Activated CD8-positive, alpha-beta memory T cell treated with anti-CD3 and anti-CD28 coated beads, Interleukin-2, amount 50 U/mL, for 1 hour (primary cell): Measurements from ENCODE around the gene ANK3.

Source experiments
- DNase-seq: peaks from one replicate; pipeline ENCODE4 v3.0.0-alpha.2; 2020; ENCODE audit errors: extremely low read depth

Gene ANK3

DNA sequence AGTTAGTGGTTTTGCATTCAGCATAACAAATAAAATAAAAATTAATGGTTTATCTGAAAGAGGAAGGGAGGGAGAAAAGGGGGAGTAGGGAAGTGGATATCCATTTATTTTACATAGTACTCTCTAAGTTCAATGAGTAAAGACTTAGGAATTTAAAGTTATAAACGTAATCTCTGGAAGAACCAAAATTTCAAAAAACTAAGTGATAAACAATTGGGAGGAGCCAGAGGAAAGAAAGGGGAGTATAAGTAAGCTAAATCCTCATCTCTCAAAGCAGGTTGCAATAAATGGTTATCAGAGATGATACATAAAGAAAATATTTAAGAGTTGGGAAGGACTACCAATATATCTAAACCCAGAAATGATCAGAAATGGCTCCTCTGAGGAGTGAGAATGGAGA lies 46.4 kb downstream of the ANK3 start:
- no peak for DNase-seq

DNA sequence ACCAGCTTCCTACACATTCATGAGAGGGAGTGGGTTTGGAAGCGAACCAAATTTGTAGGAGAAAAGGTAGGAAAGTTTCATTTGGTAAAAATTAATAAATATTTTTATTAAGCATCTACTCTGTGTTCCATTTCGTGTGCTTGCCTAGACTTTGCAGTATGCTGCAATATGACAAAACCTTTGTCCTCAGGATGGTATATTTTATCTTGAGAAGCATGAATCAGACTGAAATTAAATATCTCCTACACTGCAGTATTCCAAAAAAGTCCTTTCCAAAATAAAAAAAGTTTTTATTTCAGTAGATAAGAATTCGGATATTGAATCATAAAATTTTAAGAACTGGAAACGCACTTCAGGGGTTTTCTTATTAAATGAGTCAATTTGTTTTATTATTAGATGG lies 47.7 kb downstream of the ANK3 start:
- no peak for DNase-seq

DNA sequence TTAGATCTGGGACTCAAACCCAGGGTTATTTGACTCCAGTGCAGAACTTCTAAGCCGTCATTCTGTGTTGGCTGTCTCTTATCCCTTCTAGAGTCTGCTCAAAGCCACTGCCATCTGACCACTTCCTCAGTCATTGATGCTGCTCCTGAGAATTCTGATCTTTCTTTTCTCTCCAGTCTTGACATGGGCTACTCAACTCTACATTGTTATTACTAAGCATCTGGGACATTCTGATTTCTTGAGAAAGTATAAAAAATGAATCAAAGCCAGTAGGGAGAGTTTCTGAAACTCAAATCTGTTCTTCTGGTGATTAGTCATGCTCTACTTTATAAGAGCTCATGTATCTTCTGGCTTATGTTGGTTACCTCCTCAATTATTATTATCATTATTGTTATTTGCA lies 48.7 kb downstream of the ANK3 start:
- no peak for DNase-seq

DNA sequence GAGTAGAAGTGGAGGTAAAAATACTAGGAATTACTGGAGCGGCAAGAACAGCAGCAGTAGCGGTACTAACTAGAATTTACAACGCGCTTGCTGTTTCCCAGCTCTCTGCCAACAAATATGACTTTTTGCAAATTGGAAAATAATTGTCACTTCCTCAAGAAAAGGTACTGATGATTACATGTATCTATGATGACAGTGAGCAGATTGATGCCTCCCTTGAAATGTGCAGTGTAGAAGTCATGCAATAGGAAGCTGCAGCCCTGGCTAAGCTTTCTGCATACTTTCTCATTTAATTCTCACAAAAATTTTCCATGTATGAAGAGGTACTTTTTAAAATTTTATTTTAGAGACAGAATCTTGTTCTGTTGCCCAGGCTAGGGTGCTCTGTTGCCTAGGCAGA lies 49.9 kb downstream of the ANK3 start:
- DNase-seq: no peak

DNA sequence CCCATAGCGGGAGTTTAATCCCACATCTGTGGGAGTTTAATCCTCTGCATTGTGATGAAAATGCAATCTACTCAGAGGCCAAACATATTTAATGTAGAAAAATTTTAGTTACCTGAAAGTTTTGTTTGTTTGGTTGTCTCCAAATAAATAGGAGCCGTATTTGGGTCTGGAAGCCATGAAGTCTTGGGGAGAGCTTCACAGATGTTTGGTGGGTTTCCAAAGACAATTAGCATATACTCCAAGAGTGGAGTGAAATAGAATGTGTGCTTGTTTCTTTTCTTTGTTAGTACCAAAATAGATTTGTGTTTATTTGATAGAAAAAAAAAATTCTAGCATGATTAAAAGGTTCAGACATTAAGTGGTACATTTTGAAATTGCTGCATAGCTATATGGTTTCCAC lies 50.9 kb downstream of the ANK3 start:
- no peak for DNase-seq

DNA sequence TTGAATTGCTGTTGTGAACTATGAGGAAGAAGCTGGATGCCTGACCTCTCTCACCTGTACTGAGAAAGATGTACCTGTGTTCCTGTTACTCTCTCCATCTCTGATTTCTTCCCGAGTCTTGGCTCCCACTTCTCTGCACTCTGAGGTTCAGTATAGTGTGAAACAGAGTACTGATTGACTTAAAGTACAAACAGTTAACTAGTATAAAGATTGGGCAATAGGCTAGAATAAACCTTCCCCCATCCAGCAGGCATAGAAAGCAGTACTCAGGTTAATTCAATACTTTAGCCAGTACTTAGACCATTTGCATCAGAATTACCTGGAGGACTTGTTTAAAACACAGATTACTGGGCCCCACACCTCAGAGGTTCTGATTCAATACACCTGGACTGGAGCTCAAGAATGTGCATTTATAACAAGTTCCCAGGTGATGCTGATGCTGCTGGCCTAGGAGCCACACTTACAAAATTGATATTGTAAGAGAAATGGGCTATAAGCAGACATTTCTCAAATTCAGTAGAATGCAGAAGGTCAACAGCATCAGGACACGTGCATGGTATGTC lies 51.6 kb downstream of the ANK3 start:
- DNase-seq: no peak

DNA sequence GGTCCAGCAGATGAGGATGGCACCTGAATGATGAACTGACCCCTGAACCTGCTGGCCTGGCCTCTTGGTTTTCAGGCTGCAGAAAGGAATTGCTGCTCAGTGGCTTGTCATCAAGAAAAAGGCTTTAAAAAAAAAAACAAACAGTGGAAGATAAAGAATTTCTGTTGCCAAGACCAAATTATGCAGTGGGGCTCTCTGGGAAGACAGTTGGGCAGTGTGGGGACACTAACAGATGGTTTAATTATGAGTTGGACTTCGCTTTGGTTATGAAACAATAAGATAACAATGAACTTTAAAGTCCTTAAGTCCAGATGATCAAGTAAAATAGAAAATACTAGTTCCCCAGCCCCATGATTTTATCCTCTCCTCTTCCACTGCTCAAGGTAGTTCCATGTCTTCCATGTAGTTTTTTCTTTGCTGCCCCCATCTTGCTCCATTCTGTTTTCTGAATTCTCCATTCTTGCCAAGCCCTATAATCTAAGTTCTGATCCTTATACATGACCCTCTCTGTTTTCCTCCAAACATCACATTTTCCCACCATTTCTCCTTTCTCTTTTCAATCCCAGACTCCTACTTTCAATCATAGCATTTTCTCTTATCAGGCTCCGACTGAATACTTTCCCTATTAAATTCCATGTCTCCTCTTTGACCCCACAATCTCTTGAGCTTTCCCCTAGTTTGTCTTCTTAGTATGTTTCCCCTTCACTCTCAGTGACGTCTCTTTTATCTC lies 52.6 kb downstream of the ANK3 start:
- no peak for DNase-seq

DNA sequence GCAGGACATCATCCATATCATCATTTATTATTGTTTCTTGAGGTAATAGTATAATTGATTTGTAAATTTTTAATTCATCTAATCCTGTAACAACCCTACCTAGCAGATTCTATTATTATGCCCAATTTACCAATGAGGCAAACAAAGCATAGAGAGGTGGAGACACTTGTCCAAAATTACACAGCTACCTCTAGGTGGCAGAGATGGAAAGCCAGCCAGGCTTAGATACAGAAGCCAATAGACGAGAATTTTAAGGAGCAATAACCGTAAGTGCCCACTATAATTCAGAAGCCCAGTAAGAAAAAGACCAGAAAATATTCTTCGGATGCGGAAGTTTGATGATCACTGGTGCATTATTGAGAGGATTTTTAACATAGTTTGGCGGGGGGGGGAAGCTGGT lies 54.0 kb downstream of the ANK3 start:
- no peak for DNase-seq

DNA sequence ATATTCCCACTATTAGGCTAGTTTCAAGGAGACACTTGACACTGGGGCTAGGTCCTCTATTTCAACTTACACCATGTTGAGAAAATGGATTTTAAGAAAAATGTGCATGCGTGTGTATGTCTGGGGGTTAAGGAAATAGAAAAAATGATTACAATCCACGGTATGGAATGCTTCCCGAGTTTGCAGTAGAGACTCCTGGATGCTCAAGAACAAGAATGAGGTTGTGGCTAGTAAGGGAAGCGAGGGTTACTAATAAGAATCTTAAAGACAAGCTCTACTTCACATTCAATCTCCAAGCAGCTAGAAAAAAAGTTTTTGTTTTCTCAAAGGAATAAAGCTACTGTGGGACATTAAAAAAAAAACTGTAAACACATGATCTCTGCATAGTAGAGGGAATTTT lies 54.7 kb downstream of the ANK3 start:
- DNase-seq: no peak

DNA sequence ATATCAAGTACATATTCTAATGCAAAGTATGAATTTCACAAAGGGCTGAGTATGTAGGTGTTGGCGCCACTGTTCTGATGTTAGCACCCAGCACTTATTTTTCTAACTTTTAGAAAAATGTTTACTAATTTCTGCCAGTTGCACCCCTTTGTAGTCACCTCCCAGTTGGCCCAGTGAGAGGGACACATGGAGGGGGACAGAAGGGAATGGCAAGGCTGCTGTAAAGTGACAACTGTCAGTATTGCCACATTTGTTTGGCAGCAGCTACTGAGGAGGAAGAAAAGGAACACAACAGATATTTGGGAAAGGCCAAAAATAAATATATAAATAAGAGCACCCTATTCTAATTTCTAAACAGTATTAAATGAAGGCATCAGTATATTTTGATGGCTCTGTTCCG lies 57.3 kb downstream of the ANK3 start:
- no peak for DNase-seq

DNA sequence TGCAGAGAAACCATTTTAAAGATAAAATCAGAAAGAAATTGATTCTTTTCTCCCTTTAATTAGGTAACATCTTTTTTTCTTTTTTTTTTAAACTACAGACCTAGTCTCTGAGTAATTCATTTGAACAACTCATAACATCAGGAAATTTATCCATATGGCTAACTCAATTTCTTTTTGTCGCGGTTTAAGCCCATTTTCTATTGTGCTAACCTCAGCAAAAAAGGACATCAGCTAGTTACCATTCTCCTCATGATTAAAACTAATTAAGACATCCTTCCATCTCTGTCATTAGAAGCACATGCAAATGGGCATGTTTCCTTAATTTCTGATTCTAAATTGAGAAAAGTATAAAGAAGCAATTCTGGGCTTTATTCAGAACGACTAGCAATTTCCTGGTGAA lies 57.8 kb downstream of the ANK3 start:
- DNase-seq: no peak

DNA sequence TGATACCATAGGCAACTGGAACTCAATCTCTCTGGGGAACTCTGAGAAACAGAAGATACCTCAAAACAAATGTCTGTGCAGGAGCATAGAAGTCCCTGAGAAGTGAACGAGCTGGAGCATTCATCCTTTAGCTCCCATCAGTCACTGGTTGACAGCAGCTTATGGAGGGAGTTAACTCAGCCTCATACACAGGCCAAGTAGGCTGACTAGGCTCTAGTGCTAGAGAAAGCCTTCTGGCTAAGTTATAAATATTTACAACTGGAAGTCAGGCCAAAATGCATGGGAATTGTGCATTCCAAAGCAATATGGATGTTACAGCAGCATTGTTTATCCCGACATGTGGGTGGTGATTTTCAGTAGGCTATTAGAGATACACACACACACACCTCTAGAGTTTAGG lies 66.5 kb downstream of the ANK3 start:
- no peak for DNase-seq

DNA sequence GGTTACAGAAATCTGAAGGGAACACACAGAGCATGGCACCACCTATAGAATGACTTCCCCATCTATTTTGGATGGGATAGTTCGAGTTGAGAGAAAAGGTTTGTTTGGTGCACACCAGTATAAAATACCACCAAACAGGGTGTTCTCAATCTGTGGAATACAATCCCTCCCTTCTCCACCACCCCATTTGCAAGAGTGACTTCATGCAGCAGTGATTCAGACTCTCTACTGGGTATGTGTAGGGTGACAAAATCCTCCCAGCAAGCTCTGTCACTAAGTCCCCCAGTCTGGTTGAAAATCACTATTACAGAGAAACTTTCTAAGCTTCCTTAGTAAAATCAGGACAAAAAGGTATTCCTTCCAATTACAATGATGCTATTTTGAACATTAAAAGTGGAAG lies 69.0 kb downstream of the ANK3 start:
- DNase-seq: no peak

DNA sequence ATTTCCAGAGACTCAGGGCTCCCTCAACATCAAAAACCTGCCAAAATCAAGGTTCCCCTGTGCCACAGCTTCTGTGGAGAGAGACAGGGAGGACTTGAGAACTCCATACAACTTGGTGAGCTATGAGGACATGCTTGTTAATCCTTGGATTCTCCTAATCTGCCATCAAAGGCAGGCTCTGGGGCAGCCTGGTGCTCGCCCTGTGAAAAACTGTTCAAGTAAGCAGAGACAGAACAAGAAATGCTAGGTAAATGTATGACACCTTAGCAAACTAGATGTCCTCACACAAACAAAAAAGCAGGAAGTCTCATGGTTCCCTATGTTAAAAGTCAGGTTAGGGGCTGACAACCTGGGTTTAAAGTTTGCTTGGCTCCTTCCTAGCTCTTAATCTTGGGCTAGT lies 73.6 kb downstream of the ANK3 start:
- no peak for DNase-seq

DNA sequence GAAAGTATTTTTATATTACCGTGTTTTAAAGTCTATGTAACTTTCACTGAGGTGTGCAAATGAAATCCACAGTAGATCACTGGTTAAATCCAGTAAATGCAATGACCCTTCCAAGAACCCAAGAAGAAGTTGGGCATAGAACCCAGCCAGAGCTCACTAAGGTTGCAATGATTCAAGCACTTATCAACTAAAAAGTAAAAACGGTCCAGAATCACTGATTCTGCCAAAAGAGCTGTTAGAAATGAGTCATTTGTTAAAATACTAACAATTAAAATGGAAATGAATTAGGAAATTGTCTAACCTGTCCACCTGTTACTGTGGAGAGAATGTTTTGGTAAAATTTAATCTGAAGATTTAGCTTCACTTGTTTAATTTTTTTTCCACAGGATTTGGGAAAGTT lies 74.4 kb downstream of the ANK3 start:
- DNase-seq: no peak

DNA sequence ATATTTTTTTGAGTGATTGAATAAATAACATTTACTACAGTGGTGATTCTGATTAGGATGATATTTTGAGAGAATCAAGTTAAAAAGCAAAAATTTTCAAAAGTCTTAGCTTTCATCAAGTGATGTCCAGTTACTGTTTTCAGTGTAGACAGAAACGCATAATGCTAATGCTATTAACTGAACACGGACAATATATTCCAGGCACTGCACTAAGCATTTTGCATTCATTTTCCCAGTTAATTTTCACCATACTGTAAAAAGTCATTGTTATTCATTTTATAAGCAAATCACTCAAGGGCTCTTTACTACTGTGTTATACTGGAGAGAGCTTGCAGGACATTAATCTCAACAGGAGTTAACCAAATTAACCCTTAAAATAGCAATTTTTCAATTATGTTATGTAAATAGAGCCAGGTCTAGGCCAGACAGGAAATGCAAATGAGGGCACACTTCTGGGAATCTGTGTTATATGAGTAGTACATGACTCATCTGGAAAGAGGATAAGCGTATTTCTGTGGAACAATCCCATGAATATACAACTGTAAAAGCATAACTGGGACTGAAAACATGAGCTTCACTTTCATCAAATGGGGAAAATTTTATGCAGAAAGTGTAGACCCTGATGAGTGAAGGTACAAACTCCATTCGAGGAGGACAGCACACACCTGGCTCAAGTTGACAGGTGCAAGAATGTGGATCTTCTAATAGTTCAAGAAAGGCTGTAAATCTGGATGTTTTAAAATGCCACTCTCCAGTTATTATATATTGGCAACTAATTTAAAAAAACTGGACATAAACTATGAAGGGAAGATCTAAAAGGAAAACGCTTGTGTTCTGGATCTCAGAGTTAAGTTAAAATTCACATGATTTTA lies 75.4 kb downstream of the ANK3 start:
- DNase-seq: no peak

DNA sequence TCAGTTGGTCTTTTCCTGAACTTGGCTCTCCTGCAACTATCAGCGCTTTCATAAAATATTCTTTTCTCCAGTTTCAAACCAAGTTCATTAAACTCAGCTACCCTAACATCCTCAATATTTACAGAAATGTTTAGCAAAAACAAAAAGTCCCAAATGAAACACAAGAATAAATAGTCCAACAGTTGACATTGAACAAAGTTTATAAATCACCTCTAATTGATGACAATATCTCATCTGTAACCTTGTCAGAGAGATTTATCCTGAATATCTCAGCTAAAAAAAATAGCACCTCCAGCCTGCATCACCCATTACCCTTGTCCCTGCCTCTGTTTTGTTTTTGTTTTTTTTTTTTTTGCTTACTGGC lies 76.1 kb downstream of the ANK3 start:
- no peak for DNase-seq

DNA sequence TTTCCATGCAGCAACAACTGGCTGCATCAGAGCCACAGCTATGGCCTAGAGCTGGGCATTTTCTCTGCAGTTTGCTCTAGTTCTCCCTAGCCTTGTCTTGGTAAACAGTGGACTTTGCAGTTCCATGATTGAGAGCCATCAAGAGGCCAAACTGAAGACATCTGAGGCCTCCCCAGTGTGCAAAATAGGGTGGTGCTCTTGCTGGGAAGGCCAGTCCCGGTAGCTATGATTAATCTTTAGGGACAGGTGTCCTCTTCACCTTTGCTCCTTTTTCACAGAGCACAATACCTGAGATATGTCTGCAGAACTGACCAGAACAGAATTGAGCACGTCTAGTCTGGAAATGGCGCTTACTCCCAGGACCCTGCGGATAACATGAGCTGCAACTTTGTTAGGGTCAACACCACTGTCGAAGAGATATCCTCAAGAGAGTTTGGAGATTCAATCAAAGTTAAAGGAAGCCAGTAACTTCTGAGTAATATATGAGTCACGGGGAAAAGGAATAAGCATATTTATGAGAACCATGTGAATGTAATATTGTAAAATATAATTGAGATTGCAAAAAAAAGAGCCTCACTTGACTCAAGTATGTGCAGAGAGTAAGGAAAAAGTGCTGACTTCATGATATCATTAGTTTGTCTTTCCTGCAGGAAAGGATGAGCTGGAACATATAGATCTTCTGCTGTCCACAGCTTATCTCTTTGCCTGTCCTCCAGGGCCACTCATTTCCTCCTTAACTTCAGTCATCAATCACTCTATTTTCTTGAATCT lies 76.7 kb downstream of the ANK3 start:
- no peak for DNase-seq

DNA sequence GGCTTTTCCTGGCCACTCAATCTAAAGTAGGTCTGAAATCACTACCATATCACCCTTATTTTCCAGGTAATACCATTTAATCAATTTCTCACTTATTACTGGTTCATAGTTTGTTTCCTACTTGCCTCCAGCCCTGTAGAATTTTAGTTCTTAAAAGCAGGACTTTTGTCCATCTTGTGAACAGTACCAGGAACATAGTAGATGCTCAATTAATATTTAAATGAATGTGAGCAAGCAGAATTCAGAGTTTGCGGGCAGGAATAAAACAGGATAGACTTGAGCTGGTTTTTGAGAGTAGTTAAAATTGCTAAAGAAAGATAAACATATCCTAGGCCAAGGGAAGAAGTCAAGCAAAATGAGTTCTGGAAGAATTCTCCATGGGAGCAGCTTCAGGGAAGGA lies 77.9 kb downstream of the ANK3 start:
- DNase-seq: no peak

DNA sequence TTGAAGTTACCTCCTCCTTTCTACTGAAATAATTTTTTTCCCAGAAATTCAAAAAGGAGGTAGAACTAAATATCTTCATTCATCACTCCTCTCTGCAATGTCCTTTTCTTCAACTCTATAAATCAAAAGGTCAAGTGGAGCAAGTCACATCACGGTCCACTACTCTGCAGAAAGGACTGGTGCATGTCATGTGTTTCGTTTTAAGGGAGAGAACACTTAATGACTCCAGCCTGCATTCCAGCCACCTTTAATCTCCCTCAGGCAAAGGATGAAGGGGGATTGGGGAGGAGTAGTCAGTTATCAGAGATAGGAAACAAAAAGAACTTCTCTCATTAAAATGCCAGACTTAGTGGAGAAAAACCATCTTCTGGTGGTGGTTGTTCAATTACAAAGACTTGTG lies 78.9 kb downstream of the ANK3 start:
- no peak for DNase-seq

DNA sequence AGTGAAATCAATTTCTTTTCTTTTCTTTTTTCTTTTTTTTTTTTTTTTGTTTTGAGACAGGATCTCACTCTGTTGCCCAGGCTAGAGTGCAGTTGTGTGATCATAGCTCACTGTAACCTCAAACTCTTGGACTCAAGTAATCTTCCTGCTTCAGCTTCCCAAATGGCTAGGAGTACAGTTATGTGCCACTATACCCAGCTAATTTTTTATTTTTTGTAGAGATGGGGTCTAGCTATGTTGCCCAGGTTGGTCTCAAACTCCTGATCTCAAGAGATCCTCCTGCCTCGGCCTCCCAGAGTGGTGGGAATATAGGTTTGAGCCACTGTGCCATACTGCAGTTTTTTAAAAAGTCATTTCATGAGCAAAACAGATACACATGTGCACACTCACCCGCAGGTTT lies 79.8 kb downstream of the ANK3 start:
- no peak for DNase-seq

DNA sequence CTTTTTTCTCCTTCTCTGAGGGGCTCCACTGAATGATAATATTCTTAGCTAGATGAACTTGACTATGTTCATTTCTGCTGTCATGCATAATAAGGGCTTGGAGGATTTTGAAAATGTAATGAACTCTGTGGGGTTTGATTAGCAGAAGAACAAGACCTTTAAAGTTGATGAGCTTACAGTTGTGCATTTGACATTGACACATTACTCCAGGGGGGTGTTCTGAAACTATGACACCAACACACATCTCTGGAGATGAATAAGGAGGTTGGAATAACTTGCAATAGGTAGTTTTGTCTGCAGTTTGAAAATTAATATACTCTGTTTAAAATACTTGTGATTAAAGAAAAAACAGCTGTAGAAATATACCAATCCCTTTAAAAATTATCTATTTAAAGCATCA lies 80.3 kb downstream of the ANK3 start:
- DNase-seq: no peak
